Measurements from ENCODE around the gene TSSK2.
"Not testable (repeated sequence)": the region's sequence is repeated elsewhere in the genome, so short reads cannot be mapped to it uniquely, and the experiment has no call there.

TSSK2 gene

GRCh38 chr22:19130959-19131684 lies at the start of gene TSSK2:
Gene TSSK2 (plus strand): TSS chr22:19131308. CDS start chr22:19131400, 92 bp downstream.
- no peak for DNase-seq (ENCODE audit: low read depth in 2 of 2)

GRCh38 chr22:19081351-19081750 lies 49.8 kb upstream of the TSSK2 start:
- DNase-seq (ENCODE audit: low read depth in 2 of 2), result no peak

- DNase-seq (ENCODE audit: low read depth in 2 of 2), result no peak
Observed at GRCh38 chr22:19082101-19082500, 49.0 kb upstream of the TSSK2 start.

- no peak for DNase-seq (ENCODE audit: low read depth in 2 of 2)
Observed at GRCh38 chr22:19082793-19083192, 48.3 kb upstream of the TSSK2 start.

GRCh38 chr22:19084126-19084525 lies 47.0 kb upstream of the TSSK2 start:
- not testable (repeated sequence) for DNase-seq (ENCODE audit: low read depth in 2 of 2)

GRCh38 chr22:19084586-19084985 lies 46.5 kb upstream of the TSSK2 start:
- DNase-seq (ENCODE audit: low read depth in 2 of 2), result not testable (repeated sequence)

- no peak for DNase-seq (ENCODE audit: low read depth in 2 of 2)
Observed at GRCh38 chr22:19085233-19085718, 45.8 kb upstream of the TSSK2 start.

- DNase-seq (ENCODE audit: low read depth in 2 of 2), result no peak
Observed at GRCh38 chr22:19086417-19086816, 44.7 kb upstream of the TSSK2 start.

GRCh38 chr22:19086896-19087295 lies 44.2 kb upstream of the TSSK2 start:
- DNase-seq (ENCODE audit: low read depth in 2 of 2), result no peak

- no peak for DNase-seq (ENCODE audit: low read depth in 2 of 2)
Observed at GRCh38 chr22:19088866-19089595, 42.1 kb upstream of the TSSK2 start.

- DNase-seq (ENCODE audit: low read depth in 2 of 2), result no peak
Observed at GRCh38 chr22:19090183-19090582, 40.9 kb upstream of the TSSK2 start.

GRCh38 chr22:19090586-19091127 lies 40.5 kb upstream of the TSSK2 start:
- DNase-seq (ENCODE audit: low read depth in 2 of 2), result no peak

- DNase-seq (ENCODE audit: low read depth in 2 of 2), result no peak
Observed at GRCh38 chr22:19092725-19093124, 38.4 kb upstream of the TSSK2 start.

GRCh38 chr22:19094393-19094997 lies 36.6 kb upstream of the TSSK2 start:
- no peak for DNase-seq (ENCODE audit: low read depth in 2 of 2)

GRCh38 chr22:19096555-19096954 lies 34.6 kb upstream of the TSSK2 start:
- DNase-seq (ENCODE audit: low read depth in 2 of 2), result no peak

GRCh38 chr22:19097518-19097917 lies 33.6 kb upstream of the TSSK2 start:
- no peak for DNase-seq (ENCODE audit: low read depth in 2 of 2)

GRCh38 chr22:19098157-19098556 lies 33.0 kb upstream of the TSSK2 start:
- no peak for DNase-seq (ENCODE audit: low read depth in 2 of 2)

GRCh38 chr22:19103880-19104821 lies 27.0 kb upstream of the TSSK2 start:
- DNase-seq (ENCODE audit: low read depth in 2 of 2), result no peak

GRCh38 chr22:19105456-19105855 lies 25.7 kb upstream of the TSSK2 start:
- no peak for DNase-seq (ENCODE audit: low read depth in 2 of 2)

- DNase-seq (ENCODE audit: low read depth in 2 of 2), result no peak
Observed at GRCh38 chr22:19105867-19106802, 25.0 kb upstream of the TSSK2 start.

All from activated CD4-positive, alpha-beta T cell treated with anti-CD3 and anti-CD28 coated beads for 24 hours (primary cell).